Measurements from ENCODE around the gene MCM5.

DNA sequence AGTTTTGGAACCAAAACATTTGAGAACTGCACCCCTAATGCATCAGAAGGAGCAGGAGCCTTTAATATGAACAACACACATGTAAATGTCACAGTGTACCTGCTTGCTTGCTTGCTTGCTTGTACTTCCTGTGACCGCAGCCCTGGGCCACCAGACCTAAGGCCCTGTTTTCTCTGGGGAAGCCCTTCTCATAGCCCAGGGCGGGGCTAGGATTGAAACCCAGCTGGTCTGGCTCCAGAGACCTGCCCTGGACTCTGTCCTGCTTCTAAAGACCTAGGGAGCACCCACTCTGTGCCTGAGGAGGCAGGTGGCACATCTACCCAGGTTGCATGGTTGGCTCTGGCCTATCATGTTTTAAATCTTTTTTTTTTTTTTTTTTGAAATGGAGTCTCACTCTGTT lies 7.6 kb upstream of the MCM5 start:
- TF ChIP-seq POLR2A (IDR thresholded peaks at IDR 0.05): no peak
- TF ChIP-seq POLR2AphosphoS5 (IDR thresholded peaks at IDR 0.05): no peak
